Ishikawa (cell line): Measurements from ENCODE around the gene DNAH8.
A peak's percentile ranks its signal among the peaks of the same experiment; 100 is the strongest.

Experiments used
- CEBPB ChIP-seq: IDR thresholded peaks from 2 replicates; pipeline ENCODE4 v1.6.1; 2012
- EP300 ChIP-seq: IDR thresholded peaks from 2 replicates; pipeline ENCODE4 v1.6.1; 2012; ENCODE audit warnings: borderline replicate concordance
- RAD21 ChIP-seq: IDR thresholded peaks from 2 replicates; pipeline ENCODE4 v1.6.1; 2012; ENCODE audit warnings: low read depth
- TAF1 ChIP-seq: IDR thresholded peaks from 2 replicates; pipeline ENCODE4 v1.6.1; 2012; ENCODE audit warnings: low read depth, mild to moderate bottlenecking
- TCF12 ChIP-seq: IDR thresholded peaks from 2 replicates; pipeline ENCODE4 v1.6.1; 2012; ENCODE audit warnings: low read depth
- YY1 ChIP-seq: IDR thresholded peaks from 2 replicates; pipeline ENCODE4 v1.6.1; 2012; ENCODE audit warnings: low read depth

DNA sequence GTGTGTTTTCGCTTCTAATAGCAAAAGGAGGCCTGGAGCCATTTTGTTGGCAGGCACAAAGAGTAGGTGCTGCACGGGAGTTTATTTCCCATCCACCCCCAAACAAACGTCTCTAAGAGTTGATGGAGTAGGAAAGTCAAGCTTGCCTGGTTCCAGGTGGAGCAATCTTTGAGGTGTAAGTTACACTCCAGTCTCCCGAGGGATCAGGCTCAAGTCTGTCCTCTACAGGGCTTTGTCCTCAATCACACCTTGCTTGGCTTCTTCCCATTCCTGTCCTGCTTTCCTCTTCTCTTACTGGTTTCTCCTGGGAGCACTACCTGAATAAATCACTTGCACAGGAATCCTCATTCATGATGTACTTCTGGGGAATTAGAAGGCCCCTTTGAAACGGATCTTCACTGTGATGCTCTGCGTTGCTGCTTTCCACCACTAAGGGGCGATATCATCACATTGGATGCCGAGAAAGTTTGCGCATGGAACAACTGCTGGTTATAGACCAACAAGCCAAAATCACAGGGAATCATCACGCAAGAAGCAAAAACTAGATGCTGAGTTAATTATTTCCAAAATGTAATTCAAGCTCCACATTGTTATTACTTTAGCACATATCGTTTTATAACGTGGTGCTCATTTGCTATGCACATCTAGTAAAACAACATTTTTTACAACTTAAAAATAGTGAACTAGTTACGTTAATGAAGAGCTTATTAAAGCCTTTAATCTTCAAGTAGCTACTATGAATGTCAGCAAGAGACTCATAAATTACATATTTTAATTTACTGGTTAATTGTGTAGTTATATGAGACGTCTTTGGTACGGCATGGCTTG is 156.8 kb downstream of the DNAH8 start:
- TF ChIP-seq TAF1 (no peak), YY1 (no peak), RAD21 (peak; percentile 89), EP300 (no peak), TCF12 (no peak), CEBPB (no peak)
